DOHH2 (cell line): ENCODE measurements around the gene SRPK2.

Experiments used
- H3F3A ChIP-seq: fragments of 200-600 bp; sonication (generic), shearing (Covaris generic); 2 replicates; pipeline ENCODE4 v1.6.0; 2016; ENCODE audit warnings: antibody characterized with exemption, mild to moderate bottlenecking; ENCODE audit not compliant: control insufficient read depth, insufficient read depth
- H3K27ac ChIP-seq: fragments of 200-600 bp; sonication (generic); 2 replicates; pipeline ENCODE4 v1.5.1; 2014; ENCODE audit warnings: low read depth, mild to moderate bottlenecking, low read length, moderate library complexity
- H3K27me3 ChIP-seq: fragments of 200-600 bp; sonication (generic); 2 replicates; pipeline ENCODE4 v1.6.1; 2014; ENCODE audit warnings: mild to moderate bottlenecking, low read length, mixed read lengths; ENCODE audit not compliant: control insufficient read depth
- H3K36me3 ChIP-seq: fragments of 200-600 bp; sonication (generic); 2 replicates; pipeline ENCODE4 v1.6.1; 2014; ENCODE audit warnings: mild to moderate bottlenecking, low read length, moderate library complexity, mixed read lengths; ENCODE audit not compliant: control insufficient read depth
- H3K4me1 ChIP-seq: fragments of 200-600 bp; sonication (generic); 2 replicates; pipeline ENCODE4 v1.6.1; 2014; ENCODE audit warnings: mild to moderate bottlenecking, low read length, mixed read lengths; ENCODE audit not compliant: control insufficient read depth
- H3K4me2 ChIP-seq: fragments of 200-600 bp; sonication (generic); 2 replicates; pipeline ENCODE4 v1.6.0; 2014; ENCODE audit warnings: mild to moderate bottlenecking, low read length, moderate library complexity
- H3K4me3 ChIP-seq: fragments of 200-600 bp; sonication (generic); 2 replicates; pipeline ENCODE4 v1.5.1; 2014; ENCODE audit warnings: mild to moderate bottlenecking, low read length, mixed read lengths
- H3K79me2 ChIP-seq: fragments of 200-600 bp; sonication (generic); 2 replicates; pipeline ENCODE4 v1.6.1; 2014; ENCODE audit warnings: mild to moderate bottlenecking, low read length, mixed read lengths; ENCODE audit not compliant: control insufficient read depth
- H3K9me2 ChIP-seq: fragments of 200-600 bp; sonication (generic); replicated peaks from 2 replicates; pipeline ENCODE4 v1.6.1; 2014; ENCODE audit warnings: mild to moderate bottlenecking, low read length, mixed read lengths; ENCODE audit not compliant: control insufficient read depth
- H3K9me3 ChIP-seq: fragments of 200-600 bp; sonication (generic); 2 replicates; pipeline ENCODE4 v1.6.1; 2014; ENCODE audit warnings: antibody characterized with exemption, low read length, mixed read lengths; ENCODE audit not compliant: control insufficient read depth, insufficient read depth
- H4K20me1 ChIP-seq: fragments of 200-600 bp; sonication (generic); 2 replicates; pipeline ENCODE4 v1.6.0; 2014; ENCODE audit warnings: low read depth, mild to moderate bottlenecking, antibody characterized with exemption, low read length, moderate library complexity; ENCODE audit not compliant: control insufficient read depth, insufficient read depth
- EZH2phosphoT487 ChIP-seq: fragments of 200-600 bp; sonication (generic); IDR thresholded peaks from 2 replicates; pipeline ENCODE4 v1.6.1; 2017; ENCODE audit warnings: borderline replicate concordance, mild to moderate bottlenecking, antibody characterized with exemption, low read length, moderate library complexity, mixed read lengths
- TF ChIP-seq, protein P1 (sequence below): fragments of 200-600 bp; sonication (generic); IDR thresholded peaks from one replicate; pipeline ENCODE4 v1.5.1; 2014; ENCODE audit warnings: antibody characterized with exemption, mild to moderate bottlenecking, low read depth, low read length; ENCODE audit not compliant: poor library complexity, severe bottlenecking

Gene SRPK2

DNA sequence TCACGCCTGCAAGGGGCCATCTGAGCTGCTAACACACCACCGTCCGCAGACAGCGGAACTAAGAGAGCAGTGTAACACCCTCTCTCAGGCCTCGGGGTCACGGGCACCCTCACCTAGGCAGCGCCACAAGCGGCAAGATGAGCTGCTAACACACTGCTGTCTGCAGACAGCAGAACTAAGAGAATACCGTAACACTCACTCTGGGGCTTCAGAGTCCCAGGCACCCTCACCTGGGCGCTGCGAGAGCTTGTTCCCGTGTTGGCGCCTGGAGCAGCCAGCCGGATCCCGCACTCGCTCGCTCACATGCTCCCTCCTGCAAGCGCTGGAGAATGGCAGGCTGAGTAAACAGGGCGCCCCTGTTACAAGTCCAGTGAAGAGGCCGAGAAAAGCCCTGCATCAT lies 160.2 kb downstream of the SRPK2 start:
- H3K27me3 ChIP-seq, result no peaks in the 10 kb centered on the region
- peaks cover 6% of the 10 kb centered on the region for H3K4me1 ChIP-seq
- no peaks in the 10 kb centered on the region for H3K9me2 ChIP-seq
- no peak overlapping the region for H3K4me3 ChIP-seq
- no peaks in the 10 kb centered on the region for H3K79me2 ChIP-seq
- H3K9me3 ChIP-seq, result no peaks in the 10 kb centered on the region
- no peaks in the 10 kb centered on the region for H4K20me1 ChIP-seq
- no peak for TF ChIP-seq EZH2phosphoT487
- TF ChIP-seq, protein P1, sequence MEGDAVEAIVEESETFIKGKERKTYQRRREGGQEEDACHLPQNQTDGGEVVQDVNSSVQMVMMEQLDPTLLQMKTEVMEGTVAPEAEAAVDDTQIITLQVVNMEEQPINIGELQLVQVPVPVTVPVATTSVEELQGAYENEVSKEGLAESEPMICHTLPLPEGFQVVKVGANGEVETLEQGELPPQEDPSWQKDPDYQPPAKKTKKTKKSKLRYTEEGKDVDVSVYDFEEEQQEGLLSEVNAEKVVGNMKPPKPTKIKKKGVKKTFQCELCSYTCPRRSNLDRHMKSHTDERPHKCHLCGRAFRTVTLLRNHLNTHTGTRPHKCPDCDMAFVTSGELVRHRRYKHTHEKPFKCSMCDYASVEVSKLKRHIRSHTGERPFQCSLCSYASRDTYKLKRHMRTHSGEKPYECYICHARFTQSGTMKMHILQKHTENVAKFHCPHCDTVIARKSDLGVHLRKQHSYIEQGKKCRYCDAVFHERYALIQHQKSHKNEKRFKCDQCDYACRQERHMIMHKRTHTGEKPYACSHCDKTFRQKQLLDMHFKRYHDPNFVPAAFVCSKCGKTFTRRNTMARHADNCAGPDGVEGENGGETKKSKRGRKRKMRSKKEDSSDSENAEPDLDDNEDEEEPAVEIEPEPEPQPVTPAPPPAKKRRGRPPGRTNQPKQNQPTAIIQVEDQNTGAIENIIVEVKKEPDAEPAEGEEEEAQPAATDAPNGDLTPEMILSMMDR, result no peak
- no peaks in the 10 kb centered on the region for H3K36me3 ChIP-seq
- H3K4me2 ChIP-seq, result no peak overlapping the region
- H3F3A ChIP-seq, result no peaks in the 10 kb centered on the region
- H3K27ac ChIP-seq, result no peak overlapping the region

DNA sequence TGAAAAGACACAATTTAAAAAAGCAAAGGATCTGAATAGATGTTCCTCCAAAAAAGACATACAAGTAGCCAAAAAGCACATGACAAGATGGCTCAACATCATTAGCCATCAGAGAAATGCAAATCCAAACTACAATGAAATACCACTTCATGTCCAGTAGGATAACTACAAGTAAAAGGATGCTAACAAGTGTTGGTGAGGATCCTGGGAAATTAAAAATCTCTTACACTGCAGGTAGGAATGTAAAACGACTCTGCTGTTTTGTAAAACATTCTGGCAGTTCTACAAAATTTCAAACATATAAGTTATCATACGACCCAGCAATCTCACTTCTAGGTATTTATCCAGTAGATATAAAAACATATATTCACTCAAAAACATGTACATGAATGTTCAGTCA lies 161.3 kb downstream of the SRPK2 start:
- 0 out of 2 replicates have a peak, but pooled peaks cover 4% of the 10 kb centered on the region for H3K79me2 ChIP-seq
- no peak overlapping the region for H3K4me3 ChIP-seq
- peaks cover 6% of the 10 kb centered on the region for H3K4me1 ChIP-seq
- H3K9me3 ChIP-seq, result no peaks in the 10 kb centered on the region
- H3K4me2 ChIP-seq, result no peak overlapping the region
- no peaks in the 10 kb centered on the region for H3K36me3 ChIP-seq
- no peaks in the 10 kb centered on the region for H3K27me3 ChIP-seq
- no peak overlapping the region for H3K27ac ChIP-seq
- TF ChIP-seq, protein P1, result no peak
- TF ChIP-seq EZH2phosphoT487, result no peak
- H3F3A ChIP-seq, result no peaks in the 10 kb centered on the region
- H3K9me2 ChIP-seq, result no peaks in the 10 kb centered on the region
- no peaks in the 10 kb centered on the region for H4K20me1 ChIP-seq

DNA sequence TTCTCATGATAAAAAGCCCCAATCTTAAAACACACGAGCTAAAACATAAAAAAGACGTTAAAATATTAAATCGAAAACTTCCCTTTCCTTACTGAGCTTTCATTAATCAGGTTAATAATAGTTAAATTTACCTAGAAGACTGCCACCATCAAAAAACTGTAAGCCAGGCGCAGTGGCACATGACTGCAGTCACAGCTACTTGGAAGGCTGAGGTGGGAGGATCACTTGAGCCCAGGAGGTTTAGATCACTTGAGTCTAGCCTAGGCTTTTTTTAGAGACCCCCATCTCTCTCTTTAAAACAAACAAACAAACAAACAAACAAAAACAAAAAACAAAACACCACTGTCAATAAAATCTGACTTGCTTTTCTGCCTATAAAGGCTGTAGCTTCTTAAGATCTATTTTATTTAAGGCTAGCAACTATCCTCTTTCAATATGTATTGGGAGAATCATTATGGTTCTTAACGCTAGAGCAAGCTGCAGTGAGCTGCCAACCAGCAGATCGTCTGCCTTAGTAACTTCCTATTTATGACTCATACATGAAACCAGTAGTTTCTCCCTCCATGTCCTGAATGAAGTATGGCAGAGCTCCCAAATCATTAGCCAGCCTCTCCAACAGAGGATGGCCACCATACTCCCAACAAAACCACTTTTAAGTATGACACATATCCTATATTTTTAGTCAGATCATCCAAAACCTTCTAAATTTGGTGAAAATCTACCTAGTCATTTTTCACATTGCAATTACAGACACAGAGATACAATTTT lies 163.7 kb downstream of the SRPK2 start:
- H4K20me1 ChIP-seq, result no peaks in the 10 kb centered on the region
- H3K36me3 ChIP-seq, result no peaks in the 10 kb centered on the region
- H3K9me3 ChIP-seq, result no peaks in the 10 kb centered on the region
- no peak overlapping the region for H3K27ac ChIP-seq
- H3K4me1 ChIP-seq, result peaks cover 6% of the 10 kb centered on the region
- no peaks in the 10 kb centered on the region for H3K9me2 ChIP-seq
- TF ChIP-seq, protein P1, result no peak
- no peak for TF ChIP-seq EZH2phosphoT487
- H3K79me2 ChIP-seq, result 0 out of 2 replicates have a peak, but pooled peaks cover 4% of the 10 kb centered on the region
- H3K27me3 ChIP-seq, result no peaks in the 10 kb centered on the region
- no peaks in the 10 kb centered on the region for H3F3A ChIP-seq
- H3K4me3 ChIP-seq, result no peak overlapping the region
- no peak overlapping the region for H3K4me2 ChIP-seq
